ENCODE measurements around the gene CDX2. TPM values are rescaled to one million over a fixed set of nuclear protein-coding genes. Genes with fewer than 3 reads are reported as not detected.

Gene CDX2
- total RNA-seq, 1 donor from 2014 or later = 1.1 TPM

GRCh38 chr13:27927444-27928352 lies 41.4 kb downstream of the CDX2 start:
- H3K9me3 Mint-ChIP-seq (ENCODE audit: unreplicated experiment) = peaks cover 9% of the 10 kb centered on the region
- H3K4me3 Mint-ChIP-seq (ENCODE audit: unreplicated experiment) = no peak overlapping the region
- TF ChIP-seq CTCF (IDR thresholded peaks at IDR 0.05; ENCODE audit: partially characterized antibody, unreplicated experiment) = no peak
- peaks cover 45% of the 10 kb centered on the region for H3K27me3 Mint-ChIP-seq (ENCODE audit: unreplicated experiment)
- DNase-seq = peak; percentile 21
- no peak overlapping the region for H3K27ac Mint-ChIP-seq (ENCODE audit: unreplicated experiment)
- H3K4me1 Mint-ChIP-seq (ENCODE audit: low read depth, unreplicated experiment) = peaks cover 2% of the 10 kb centered on the region
- no peaks in the 10 kb centered on the region for H3K36me3 Mint-ChIP-seq (ENCODE audit: unreplicated experiment)

DNA sequence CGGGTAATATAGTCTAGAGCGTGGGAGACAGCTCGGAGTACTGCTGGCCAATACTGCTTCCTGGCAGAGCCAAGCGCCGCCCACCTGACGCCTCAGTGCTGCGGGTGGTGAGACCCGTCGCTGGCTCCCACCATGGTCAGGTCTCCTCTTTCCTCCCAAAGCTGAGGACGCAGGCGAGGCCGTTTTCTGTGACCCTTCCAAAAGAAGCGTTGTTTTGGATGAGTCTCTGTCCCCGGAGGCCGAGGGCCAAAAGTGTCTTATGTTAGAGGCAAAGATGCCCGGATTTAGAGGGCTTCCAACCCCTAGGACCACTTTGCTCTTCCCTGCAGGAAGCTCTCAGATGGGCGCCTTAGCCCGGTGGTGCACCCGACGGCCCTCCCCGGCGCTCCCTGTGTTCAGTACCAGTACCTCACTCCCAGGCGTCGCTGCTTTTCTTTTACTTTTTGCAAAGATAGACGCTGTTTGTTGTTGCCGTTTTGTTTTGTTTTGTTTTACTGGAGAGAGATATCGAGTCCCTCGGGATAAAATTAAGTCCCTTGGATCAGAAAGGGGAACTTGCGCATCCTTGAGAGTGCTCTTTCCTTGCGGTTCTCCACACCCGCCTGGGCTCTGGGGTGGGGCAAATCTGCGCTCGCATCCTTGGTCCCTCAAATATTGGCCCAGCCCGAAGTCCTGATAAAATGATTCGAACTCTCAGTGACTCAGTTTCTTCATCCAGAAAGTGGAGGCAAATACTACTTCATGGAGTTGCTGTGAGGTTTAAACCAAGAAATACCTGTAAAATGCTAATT lies 42.3 kb downstream of the CDX2 start:
- Mint-ChIP-seq H3K27ac (ENCODE audit: unreplicated experiment) (no peak overlapping the region), H3K36me3 (ENCODE audit: unreplicated experiment) (no peaks in the 10 kb centered on the region), H3K4me1 (ENCODE audit: low read depth, unreplicated experiment) (peaks cover 2% of the 10 kb centered on the region), H3K27me3 (ENCODE audit: unreplicated experiment) (peaks cover 49% of the 10 kb centered on the region), H3K9me3 (ENCODE audit: unreplicated experiment) (peaks cover 9% of the 10 kb centered on the region), H3K4me3 (ENCODE audit: unreplicated experiment) (no peak overlapping the region)
- TF ChIP-seq CTCF (IDR thresholded peaks at IDR 0.05; ENCODE audit: partially characterized antibody, unreplicated experiment) = no peak
- DNase-seq = peak; percentile 23

GRCh38 chr13:27925220-27925991 lies 43.7 kb downstream of the CDX2 start:
- Mint-ChIP-seq H3K9me3 (ENCODE audit: unreplicated experiment) (peaks cover 14% of the 10 kb centered on the region), H3K36me3 (ENCODE audit: unreplicated experiment) (no peaks in the 10 kb centered on the region), H3K4me3 (ENCODE audit: unreplicated experiment) (no peak overlapping the region), H3K4me1 (ENCODE audit: low read depth, unreplicated experiment) (peaks cover 2% of the 10 kb centered on the region), H3K27me3 (ENCODE audit: unreplicated experiment) (peaks cover 55% of the 10 kb centered on the region), H3K27ac (ENCODE audit: unreplicated experiment) (no peak overlapping the region)
- TF ChIP-seq CTCF (IDR thresholded peaks at IDR 0.05; ENCODE audit: partially characterized antibody, unreplicated experiment) = no peak
- no peak for DNase-seq

- H3K4me3 Mint-ChIP-seq (ENCODE audit: unreplicated experiment) = no peak overlapping the region
- no peak overlapping the region for H3K27ac Mint-ChIP-seq (ENCODE audit: unreplicated experiment)
- peak; percentile 31 for DNase-seq
- peaks cover 2% of the 10 kb centered on the region for H3K4me1 Mint-ChIP-seq (ENCODE audit: low read depth, unreplicated experiment)
- H3K9me3 Mint-ChIP-seq (ENCODE audit: unreplicated experiment) = peaks cover 14% of the 10 kb centered on the region
- peaks cover 49% of the 10 kb centered on the region for H3K27me3 Mint-ChIP-seq (ENCODE audit: unreplicated experiment)
- no peak for TF ChIP-seq CTCF (IDR thresholded peaks at IDR 0.05; ENCODE audit: partially characterized antibody, unreplicated experiment)
- H3K36me3 Mint-ChIP-seq (ENCODE audit: unreplicated experiment) = no peaks in the 10 kb centered on the region
Measured at GRCh38 chr13:27924529-27925141, 44.5 kb downstream of the CDX2 start.

Measured in glutamatergic neuron (in vitro differentiated cells).